GM21528 (cell line): ENCODE data around the gene PLEKHJ1.
A peak's percentile ranks its signal among the peaks of the same experiment; 100 is the strongest.

ENCODE experiments used
- ATAC-seq: cut with Tn5 transposase; IDR thresholded peaks from one replicate; pipeline ENCODE4 v1.9.1; 2021; ENCODE audit warnings: mild to moderate bottlenecking, moderate library complexity; ENCODE audit not compliant: unreplicated experiment, low FRiP score

PLEKHJ1 gene

DNA sequence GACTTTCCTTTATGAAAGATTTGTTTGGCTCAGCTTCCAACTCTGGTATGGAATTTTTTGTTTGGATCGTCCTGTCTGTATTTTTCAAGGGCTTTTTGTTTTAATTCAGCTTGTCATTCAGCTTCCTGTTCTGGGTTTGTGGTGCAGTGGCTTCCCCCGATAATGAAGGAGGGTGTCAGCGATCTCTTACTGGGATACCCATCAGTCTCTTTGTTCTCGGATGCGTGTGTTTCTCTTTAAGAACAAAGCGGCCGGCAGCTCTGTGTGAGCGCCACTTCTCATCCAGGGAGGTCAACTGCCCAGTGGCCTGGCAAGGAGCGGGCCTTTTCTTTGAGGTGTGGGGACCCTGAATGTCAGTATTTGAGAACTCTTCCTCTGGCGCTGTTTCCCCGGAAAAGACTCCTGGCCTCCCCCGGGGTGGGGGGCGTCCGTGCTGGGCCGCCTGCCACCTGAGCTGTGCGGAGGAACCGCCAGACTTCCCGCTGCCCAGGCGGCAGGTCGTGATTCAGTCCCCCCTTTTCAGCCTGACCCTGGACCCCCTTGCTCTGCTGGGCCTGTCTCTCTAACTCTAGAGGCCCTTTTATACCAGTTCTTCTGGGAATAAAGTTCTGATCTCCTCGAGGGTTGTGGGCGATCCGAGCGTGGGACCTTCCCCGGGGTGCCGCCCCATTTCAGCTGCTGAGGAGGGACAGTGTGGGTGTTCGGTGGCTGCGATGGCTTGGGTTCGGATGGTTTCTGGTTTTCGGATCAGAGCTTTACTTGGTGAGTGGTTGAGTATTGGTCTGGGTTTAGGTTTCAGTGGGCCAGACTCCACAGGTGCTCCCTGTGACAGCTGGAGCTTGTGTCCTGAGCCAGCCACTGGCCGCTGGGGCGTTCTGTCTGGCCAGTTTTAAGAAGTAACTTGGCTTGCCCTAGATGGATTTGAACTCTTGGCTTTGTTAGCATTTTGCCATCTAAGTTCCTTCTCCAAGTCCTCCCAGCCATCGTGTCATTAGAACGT is 3.9 kb upstream of the PLEKHJ1 start:
- ATAC-seq: no peak

DNA sequence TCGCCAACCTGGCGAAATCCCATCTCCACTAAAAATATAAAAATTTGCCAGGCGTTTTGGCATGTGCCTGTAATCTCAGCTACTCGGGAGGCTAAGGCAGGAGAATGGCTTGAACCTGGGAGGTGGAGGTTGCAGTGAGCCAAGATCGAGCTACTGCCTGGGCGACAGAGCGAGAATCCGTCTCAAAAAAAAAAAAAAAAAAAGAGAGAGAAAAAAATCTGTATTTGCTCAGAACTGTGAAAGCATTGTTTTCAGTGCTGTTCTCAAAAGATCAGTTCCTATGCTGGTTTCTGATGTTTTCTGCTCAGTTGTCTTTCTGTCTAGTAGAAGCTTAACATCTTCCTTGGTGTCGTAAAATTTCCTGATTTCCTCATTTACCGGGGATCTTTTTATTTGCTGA is 3.0 kb upstream of the PLEKHJ1 start:
- ATAC-seq: no peak

DNA sequence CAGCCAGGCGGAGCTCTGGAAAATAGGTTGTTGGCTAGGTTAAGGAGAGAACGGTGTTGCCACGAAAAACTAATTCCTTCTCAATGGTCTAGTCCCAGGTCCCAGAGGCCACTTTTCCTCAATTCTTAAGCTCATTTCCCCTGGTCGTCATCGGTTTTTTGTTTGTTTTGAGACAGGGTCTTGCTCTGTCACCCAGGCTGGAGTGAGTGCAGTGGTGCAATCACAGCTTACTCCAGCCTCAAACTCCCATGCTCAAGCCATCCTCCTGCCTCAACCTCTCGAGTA is 1.7 kb upstream of the PLEKHJ1 start:
- ATAC-seq: no peak

DNA sequence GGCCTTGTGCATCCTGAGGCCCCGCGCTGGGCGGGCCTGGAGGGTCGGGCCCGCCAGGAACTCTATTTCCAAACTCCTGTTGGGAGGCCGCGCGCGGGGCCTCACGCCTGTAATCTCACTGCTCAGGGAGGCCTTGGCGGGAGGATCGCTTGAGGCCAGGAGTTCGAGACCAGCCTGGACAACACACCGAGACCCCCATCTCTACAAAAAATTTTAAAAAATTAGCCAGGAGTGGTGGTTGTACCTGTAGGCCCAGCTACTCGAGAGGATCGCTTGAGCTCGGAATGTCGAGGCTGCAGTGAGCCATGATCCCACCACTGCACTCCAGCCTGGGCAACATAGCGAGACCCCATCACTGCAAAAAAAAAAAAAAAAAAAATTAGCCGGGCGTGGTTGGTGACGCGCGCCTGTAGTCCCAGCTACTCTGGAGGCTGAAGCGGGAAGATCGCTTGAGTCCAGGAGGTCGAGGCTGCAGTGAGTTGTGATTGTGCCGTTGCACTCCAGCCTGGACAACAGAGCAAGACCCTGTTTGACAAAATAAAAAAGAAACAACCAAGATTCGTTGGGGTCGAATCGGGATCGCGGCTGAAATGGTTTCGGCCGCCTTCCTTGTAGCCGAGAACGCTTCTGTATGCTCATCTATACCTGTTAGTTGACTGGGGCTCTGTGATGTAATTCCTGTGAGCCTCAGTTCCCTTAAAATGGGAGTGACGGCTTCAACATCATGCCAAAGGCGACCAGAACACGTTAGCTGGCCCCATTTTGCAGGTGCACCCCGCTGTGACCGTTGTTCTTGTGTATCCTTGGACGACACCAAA is 1.1 kb upstream of the PLEKHJ1 start:
- no peak for ATAC-seq

DNA sequence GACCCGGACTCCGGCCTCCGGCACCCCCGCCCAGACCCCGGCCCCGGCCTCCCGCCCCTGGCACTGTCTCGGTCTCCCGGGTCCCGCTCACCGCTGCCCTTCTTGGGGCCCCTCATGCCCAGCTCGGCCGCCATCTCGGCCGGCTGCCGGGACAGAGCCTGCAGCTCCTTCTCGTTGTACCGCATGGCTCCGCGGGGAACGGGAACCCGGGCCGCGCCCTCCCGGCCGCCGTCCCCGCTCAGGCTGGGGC is 140 bp downstream of the PLEKHJ1 start:
- ATAC-seq: no peak

DNA sequence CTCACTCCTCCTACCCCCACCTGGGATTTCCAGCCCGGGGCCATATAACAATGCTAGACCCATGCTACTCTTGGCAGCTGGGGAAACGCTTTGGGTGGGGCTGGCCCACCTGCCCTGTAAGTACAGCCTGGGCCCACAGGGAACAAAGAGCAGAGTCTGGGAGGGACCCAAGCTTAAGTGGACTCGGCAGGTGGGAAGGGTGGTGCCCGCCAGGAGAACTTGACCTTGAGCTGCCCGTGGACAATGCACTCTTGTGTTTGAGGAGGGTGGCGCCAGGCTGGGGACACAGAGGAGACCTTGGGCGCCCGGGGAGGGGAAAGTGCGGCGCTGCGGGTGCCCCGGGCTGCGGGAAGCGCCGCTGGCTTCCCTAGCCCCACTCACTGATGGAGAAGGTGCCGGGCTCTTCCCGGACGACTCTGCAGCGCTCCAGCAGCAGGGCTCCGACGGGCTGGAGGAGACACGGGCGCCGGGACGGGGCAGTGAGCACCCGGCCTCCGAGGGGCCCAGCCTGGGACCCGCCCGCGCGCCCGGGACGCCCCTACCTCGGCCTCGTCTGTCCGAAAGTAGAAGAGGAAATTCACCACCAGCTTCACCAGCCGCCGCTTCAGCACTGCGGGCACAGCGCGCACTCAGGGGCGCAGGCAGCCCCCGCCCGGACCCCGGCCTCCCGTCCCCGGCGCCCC is 607 bp downstream of the PLEKHJ1 start:
- peak; percentile 24 for ATAC-seq

DNA sequence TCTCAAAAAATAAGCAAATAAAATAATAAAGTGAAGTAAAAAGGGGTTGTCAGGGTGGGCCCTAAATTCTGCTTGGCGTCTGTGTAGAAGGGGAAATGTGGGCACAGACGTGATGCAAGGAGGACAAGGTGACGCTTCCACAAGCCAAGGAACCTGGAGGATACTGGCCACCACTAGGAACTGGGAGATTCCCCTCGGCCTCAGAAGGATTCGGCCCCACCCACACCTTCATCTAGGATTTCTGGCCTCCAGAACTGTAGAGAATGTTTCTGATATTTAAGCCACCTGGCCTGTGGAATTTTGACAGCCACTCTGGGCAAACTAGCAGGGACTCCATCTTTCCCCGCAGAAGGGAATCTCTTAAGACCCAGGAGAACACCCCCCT is 1.1 kb downstream of the PLEKHJ1 start:
- ATAC-seq: no peak

DNA sequence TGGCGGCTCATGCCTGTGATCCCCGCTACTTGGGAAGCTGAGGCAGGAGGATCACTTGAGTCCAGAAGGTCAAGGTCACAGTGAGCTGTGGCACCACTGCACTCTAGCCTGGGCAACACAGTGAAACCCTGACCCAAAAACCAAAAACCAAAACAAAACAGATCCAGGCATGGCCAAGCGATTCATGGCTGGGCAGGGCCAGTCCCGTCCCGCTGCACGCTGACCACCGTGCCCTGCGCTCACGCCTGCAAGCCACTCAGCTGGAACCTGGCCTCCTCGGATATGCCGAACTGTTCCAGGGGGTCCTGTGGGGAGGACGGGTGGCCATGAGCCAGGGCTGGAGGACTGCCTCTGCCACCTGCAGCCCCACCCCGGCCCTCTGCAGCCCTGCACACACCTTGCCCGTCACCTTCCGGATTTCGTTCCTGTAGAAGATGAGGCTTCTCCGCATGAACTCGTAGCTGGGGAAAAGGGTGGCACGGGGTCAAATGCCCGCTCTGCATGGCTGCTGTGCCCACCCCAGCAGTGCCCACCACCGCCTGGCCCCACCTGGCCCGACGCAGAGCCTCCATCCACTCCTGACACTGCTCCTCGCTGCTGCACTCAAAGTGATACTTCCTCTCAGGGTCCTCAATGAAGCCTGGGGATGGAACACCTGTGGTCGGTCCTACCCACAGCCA is 2.4 kb downstream of the PLEKHJ1 start:
- no peak for ATAC-seq

DNA sequence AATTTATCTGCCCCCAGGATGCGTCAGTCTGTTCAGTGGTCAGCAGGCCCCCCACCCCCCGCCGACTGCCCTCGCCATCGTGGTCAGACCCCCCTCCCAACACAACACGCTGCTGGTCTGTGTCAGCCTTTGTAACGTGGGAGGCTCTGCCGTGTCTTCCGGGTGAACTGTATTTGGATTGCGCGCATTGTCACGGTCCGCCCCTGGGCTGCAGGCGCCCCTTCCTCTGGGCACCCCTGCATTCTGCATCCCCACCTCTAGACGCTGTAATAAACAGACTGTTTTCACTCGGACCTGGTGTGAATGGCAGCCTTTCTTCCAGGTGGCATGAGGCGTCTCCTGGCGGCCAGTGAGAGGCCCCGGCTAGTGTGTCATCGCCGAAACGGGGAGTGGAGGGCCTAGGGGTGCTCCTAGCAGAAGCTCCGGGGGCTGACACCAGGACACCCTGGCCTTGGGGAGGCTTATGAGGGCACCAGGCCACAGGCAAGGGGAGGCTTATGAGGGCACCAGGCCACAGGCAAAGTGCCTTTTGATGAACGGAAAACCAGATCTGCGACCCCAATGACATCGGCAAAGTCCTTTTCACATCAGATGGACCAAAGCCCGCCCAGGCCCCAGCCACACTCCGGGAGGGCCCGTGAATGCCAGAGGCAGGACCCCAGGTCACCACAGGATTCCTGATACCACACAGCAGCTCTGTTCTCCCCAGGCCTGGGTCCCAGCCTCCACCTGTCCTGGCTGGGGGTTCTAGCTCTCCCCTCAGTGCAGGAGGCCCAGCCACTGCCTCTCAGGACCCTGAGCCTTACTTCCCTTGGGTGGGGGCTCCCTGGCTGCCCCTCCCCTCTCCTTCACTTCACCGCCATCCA is 3.6 kb downstream of the PLEKHJ1 start:
- no peak for ATAC-seq

DNA sequence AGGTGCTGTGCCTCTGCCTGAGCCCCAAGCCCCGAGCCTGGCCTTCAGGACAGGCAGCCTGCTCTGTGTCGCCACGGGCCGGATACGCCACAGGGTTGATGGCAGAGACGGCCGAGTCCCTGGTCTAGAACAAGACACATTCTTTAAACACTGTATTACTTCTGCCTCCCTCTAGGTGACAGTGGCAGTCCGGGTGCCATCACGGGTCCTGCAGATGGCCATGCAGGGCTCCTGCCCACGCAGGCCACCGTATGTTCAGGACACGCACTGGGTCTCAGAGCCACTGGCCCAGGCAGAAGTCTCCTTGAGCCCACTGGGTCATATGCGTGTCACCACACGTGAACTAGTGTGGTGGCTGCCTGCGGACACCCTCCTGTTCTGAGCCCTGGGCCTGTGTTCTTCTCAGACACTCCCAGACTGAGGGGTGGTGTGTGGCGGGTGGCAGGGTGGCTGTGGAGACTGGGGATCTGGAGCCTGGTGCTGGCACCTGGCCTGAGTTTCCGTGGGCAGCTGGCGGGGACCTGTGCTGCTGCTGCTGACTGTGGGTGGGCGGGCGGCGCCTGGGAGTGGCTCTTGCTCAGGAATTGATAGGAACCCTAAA is 4.4 kb downstream of the PLEKHJ1 start:
- ATAC-seq: no peak

DNA sequence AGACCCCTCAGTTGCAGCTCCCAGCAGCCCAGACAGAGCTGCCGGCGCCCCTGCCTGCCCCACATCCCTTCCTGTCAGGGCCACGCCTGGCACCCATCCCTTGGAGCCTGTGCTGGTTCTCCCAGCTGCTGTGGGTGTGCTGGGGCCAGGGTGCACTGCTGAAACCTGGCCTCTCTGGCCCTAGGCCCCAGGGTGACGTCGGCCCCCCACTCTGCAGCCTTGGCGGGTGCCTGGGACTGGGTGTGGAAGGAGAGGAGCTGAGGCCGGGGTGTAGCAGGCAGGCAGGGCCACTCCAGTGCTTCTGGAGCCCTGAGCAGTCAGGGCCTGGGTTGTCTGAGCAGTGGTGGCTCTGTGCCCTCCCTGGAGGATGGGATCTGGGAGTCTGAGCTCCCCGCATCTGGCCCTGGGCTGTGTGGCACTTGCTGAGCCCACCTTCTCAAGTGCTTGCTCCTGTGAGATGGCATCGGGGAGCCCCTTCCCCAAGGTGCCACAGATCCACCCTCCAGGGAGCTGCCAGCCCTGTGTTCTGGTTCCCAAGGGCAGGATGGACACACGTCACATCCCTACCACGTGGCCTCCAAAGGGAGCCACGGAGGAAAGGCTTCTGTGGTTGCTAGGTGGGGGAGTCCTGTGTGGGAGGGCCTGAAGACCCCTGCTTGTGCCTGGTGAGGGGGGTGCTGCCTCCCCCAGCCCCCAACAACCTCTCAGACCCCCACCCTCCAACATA is 5.2 kb downstream of the PLEKHJ1 start:
- no peak for ATAC-seq

DNA sequence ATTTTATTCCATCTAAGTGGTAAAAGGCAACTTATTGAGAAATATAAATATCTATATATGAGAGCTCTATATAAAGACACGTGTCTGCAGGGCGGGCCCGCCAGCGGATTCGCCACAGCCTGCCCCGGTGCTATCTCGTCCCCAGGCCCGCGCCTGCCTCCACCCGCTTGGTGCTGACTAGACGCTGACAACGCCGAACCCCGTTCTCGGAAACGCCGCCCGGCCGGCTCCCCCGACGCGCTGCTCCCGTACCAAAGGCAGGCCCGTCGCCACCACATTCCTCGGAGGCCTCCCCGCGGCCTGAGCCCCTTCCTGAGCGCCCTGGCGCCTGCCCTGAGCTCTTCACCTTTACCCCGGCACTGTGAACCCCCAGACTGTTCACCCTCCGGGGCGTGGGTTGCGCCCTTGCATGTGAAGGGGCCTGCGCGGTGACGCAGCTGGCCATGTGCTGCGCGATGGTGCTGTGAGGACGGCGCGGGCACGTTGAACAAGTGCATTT is 6.0 kb downstream of the PLEKHJ1 start:
- ATAC-seq: no peak

DNA sequence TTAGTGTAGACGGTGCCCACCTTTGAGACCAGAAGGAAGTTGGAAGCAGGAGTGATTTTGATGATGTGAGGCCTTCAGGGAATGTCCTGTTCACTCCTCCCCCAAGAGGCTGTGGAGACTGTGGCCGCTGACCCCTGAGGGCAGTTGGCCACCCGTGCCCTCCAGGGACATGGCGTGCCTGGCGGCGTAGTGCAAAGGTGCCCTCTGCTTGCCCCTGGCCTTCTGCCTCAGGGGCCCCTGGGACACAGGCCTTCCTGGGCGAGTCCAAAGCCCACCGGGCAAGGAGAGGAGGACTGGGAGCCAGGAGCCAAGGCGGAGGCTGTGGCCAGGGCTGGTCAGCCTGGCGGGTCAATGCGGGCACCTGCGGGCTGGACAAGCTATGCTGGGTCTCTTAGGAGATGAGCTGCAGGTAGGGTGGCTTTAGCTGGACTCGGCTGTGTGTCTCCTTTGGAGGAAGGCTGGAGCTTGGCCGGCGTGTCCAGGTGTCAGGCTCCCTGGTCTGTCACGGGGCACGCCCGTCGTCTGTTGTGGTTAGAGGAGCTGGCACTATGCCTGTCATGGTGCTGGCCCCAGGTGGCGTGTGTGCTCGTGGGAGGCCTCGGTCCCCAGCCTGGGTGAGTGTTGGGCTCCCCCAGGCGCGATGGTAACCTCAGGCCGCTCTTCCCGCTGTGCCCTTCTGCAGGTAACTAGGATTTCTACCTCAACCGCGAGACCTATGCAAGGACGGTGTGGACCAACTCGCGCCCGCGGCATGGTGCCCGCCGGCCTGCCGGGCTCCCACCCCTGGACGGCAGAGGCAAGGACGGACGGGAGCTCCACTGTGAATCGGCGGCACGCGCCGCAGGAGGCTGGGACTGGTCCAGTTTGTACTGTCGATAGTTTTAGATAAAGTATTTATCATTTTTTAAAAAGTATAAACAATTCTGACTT is 6.8 kb downstream of the PLEKHJ1 start:
- ATAC-seq: no peak

DNA sequence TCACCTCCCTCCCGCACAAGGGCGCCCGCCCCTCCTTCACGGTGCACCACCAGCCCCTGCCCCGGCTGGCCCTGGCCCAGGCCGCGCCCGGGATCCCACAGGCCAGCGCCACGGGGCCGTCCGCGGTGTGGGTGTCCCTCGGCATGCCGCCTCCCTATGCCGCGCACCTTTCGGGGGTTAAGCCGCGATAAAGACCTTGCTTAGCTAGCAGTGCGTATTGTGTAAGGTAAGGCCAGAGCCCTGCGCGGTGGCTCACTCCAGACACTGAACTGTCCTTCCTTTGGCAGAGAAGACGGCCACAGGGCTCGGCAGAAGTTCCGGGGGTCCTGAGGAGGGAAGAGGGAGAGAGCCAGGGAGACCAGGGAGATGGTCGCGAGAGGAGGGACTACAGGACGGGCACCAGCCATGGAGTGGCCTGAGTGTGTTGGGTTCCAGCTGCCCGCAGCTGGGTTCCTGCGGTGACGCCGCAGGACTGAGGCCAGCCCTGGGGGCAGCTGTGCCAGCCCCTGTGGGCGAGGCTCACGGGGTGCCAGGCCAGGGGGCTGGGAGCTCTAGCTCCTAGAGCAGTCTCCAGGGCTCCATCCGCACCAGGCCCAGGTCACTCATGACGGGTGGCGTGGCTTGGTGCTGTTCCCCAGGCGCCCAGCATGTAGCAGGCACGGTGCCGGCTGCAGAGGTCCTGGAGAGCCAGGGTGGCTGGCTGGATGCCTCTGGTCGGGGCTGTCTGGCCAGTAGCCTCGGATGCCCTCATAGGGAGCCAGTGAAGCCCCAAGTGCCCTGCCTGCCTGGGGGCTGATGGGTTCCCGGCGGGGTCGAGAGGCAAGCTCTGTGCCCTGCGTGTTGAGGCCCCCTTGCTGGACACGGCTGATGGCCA is 7.7 kb downstream of the PLEKHJ1 start:
- no peak for ATAC-seq

DNA sequence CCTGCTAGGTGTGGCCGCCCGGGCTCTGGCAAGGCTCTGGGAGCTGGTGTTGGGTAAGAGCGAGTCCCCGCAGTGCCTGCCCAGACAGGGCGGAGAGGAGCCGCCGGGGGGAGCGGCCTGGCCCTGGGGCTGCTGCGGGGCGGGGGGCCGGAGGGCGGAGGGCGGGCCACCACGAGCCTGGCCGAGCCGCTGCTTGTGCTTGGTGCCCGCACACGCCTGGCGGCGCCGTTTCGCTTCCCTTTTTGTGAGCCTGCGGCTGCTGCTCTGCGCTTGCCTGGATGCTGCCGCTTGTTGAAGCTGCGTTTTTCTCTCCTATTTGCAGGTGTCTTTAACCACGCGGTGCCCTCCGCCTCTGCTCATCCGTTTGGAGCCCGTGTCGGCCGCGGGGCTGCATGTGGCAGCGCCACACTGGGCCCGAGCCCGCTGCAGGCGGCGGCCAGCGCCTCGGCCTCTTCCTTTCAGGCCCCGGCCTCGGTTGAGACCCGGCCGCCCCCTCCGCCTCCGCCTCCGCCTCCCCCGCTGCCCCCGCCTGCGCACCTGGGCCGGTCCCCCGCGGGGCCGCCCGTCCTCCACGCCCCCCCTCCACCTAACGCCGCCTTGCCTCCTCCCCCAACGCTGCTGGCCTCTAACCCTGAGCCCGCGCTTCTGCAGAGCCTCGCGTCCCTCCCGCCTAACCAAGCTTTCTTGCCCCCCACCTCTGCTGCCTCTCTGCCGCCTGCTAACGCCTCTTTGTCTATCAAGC is 8.5 kb downstream of the PLEKHJ1 start:
- ATAC-seq: no peak

DNA sequence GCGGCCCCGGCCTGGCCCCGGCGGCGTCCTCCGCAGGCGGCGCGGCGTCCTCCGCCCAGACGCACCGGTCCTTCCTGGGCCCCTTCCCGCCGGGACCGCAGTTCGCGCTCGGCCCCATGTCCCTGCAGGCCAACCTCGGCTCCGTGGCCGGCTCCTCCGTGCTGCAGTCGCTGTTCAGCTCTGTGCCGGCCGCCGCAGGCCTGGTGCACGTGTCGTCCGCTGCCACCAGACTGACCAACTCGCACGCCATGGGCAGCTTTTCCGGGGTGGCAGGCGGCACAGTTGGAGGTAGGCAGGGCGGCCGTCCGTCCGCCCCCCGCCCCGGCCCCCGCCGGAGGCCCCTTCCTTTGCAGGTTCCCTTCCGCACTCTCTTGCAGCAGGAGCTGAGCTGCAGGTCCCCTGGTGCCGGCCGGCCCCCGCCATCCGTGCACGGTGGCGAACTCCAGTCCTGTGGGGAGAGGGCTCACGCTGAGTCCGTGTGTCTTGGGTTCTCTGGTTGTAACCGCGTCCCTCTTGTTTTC is 9.2 kb downstream of the PLEKHJ1 start:
- ATAC-seq: no peak
